Measurements from ENCODE around the gene SLC25A34. TPM values are rescaled to one million over a fixed set of nuclear protein-coding genes. Genes with fewer than 3 reads are reported as not detected.
"Not testable (repeated sequence)": the region's sequence is repeated elsewhere in the genome, so short reads cannot be mapped to it uniquely, and the experiment has no call there.

SLC25A34 gene
- 1 to 10 TPM; 1.3 to 1.7 (median 1.4) TPM for polyA plus RNA-seq (ENCODE audit: insufficient read length in 3 of 3)

GRCh38 chr1:15736038-15736891 lies at the start of gene SLC25A34:
SLC25A34 (plus strand) TSS chr1:15736258; CDS start chr1:15736486, 228 bp downstream.
- no peak for DNase-seq (ENCODE audit: low read depth in 3 of 3, low spot score in 2 of 3)

DNA sequence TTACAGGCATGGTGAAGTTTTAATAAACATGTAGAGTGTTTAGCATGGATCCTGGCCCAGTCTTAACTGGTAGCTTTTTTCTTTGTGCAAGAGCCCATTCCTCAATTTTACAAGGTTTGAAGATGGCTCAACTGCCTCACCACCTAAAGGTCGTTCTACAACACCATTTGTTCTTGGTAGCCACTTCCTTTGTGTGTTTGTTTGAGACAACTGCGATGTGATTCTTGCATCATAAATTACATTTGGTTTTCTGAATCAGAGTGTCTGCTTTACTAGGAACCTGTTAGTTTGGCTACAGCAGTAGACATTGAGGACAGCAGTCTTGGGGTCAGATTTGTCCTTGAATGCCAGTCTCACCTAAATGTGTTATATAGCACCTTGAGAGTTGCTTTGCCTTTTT lies 48.6 kb upstream of the SLC25A34 start:
- no peak for DNase-seq (ENCODE audit: low read depth in 3 of 3, low spot score in 2 of 3)

DNA sequence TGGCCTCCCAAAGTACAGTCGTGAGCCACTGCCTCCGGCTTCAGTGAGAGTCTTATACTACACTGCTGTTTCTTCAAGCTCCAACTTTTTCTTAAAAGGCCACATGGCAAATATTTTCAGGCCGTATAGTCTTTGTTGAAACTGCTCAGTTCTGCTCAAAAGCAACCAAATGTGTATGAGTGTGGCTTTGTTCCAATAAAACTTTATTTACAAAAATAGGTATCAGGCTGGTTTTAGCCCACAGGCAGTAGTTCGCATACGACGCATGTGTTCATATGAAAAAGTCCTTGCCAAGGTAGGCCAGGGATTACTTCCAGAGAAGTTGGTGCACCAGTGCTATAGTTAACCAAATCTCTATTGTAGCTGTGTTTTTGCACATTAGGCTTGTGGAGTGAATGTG lies 45.7 kb upstream of the SLC25A34 start:
- no peak for DNase-seq (ENCODE audit: low read depth in 3 of 3, low spot score in 2 of 3)

DNA sequence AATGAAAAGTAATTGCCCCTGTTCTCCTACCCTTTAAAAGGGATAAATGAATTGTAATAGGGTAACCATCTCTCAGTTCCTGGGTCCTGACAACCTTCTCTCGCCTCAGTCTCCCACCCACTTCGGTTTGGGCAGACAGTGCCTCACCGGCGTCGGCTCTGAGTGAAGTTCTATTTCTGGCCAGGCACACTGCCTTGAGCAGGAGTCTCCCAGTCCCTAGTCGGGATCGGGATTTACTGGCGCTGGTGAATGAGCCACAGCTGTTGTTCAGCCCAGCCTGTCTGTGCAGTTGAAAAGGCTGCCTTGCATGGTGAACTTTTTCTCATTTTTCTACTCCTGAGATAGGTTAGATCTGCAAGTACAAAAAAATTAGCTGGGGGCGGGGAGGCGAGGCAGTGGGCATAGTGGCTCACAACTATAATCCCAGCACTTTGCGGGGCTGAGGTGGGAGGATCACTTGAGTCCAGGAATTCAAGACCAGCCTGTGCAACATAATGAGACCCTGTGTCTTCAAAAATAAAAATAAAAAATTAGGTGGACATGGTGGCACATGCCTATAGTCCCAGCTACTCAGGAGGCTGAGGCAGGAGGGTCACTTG lies 44.5 kb upstream of the SLC25A34 start:
- no peak for DNase-seq (ENCODE audit: low read depth in 3 of 3, low spot score in 2 of 3)

- DNase-seq (ENCODE audit: low read depth in 3 of 3, low spot score in 2 of 3): no peak
Observed at GRCh38 chr1:15692121-15692682, 43.9 kb upstream of the SLC25A34 start.

DNA sequence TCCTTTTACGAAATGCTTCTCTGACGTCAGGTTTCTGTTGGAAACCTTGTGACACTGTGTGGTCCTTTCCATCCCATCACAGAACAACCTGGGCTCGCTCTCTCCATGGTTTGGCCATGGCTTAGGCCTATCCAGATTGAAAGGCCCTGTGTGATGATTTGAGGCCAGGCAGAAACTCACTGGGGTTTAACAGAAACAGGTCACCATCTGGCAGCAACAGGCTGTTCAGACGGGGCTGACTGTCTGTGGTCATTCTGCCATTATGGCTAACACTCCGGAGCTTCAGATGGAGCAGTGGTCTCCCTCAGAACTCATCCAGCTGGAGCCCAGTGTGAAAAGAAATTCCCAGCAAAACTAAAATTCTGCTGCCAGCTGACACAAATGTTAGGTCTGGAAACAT lies 42.7 kb upstream of the SLC25A34 start:
- DNase-seq (ENCODE audit: low read depth in 3 of 3, low spot score in 2 of 3): no peak

- DNase-seq (ENCODE audit: low read depth in 3 of 3, low spot score in 2 of 3): no peak
Observed at GRCh38 chr1:15696956-15697521, 39.0 kb upstream of the SLC25A34 start.

- no peak for DNase-seq (ENCODE audit: low read depth in 3 of 3, low spot score in 2 of 3)
Observed at GRCh38 chr1:15698201-15698600, 37.9 kb upstream of the SLC25A34 start.

- not testable (repeated sequence) for DNase-seq (ENCODE audit: low read depth in 3 of 3, low spot score in 2 of 3)
Observed at GRCh38 chr1:15699321-15699720, 36.7 kb upstream of the SLC25A34 start.

DNA sequence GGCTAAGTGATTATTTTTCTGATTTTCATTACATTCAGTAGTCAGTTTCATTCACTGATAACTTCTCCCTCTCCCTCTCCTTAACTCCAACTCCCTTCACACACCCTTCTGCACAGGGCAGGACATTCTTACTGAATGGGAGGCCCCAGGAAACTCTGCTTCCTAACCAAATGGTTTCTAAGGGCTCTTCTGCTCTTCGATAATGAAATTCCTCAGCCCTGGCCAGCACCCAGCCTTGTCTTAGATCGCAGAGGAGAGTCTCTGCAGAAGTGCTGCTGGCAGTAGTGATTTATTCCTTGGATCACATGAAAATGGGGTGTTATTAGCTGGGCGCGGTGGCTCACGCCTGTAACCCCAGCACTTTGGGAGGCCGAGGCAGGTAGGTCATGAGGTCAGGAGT lies 35.5 kb upstream of the SLC25A34 start:
- DNase-seq (ENCODE audit: low read depth in 3 of 3, low spot score in 2 of 3): no peak

- no peak for DNase-seq (ENCODE audit: low read depth in 3 of 3, low spot score in 2 of 3)
Observed at GRCh38 chr1:15701784-15702183, 34.3 kb upstream of the SLC25A34 start.

DNA sequence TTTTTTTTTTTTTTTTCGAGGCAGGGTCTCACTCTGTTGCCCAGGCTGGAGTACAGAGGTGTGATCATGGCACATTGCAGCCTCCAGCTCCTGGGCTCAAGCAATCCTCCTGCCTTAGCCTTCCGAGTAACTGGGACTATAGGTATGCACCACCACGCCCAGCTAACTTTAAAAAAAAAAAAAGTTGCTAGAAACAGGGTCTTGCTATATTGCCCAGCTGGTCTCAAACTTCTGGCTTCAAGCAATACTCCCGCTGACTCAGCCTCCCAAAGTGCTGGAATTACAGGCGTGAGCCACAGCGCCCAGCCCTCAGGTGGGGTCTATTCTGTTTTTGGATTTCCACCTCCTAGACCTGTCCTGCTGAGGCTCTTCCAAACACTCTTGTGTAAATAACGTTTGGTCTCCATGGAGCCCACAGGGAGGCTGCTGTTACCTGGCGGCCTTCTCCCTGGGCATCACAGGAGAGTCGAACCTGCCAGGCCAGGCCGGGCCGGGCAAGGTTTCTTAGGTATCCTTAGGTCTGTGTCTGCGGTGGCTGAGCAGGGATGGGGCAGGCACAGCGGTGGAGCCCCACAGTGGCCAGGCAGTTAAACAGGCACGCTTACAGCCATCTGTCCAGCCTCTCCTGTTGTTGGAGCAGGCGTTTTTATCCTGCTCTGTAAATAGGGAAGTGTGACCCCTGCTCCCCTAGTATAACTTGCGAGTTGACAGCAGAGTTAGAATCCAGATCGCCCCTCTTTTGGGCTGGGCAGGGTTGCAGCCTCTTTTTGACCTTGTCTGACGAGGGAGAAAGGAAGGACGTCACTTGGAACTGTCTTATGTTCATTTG lies 33.1 kb upstream of the SLC25A34 start:
- no peak for DNase-seq (ENCODE audit: low read depth in 3 of 3, low spot score in 2 of 3)

GRCh38 chr1:15703562-15703961 lies 32.5 kb upstream of the SLC25A34 start:
- no peak for DNase-seq (ENCODE audit: low read depth in 3 of 3, low spot score in 2 of 3)

GRCh38 chr1:15704526-15705183 lies 31.4 kb upstream of the SLC25A34 start:
- DNase-seq (ENCODE audit: low read depth in 3 of 3, low spot score in 2 of 3): no peak

DNA sequence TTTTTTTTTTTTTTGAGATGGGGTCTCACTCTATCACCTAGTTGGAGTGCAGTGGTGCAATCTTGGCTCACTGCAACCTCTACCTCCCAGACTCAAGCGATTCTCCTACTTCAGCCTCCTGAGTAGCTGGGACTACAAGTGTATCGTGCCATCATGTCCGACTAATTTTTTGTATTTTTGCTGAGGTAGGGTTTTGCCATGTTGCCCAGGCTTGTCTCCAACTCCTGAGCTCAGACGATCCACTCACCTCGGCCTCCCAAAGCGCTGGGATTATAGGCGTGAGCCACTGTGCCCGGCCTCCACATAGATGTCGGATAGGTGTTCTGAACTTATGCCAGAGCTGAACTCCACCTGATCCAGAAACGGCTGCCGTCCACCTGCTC lies 30.9 kb upstream of the SLC25A34 start:
- DNase-seq (ENCODE audit: low read depth in 3 of 3, low spot score in 2 of 3): no peak

- DNase-seq (ENCODE audit: low read depth in 3 of 3, low spot score in 2 of 3): no peak
Observed at GRCh38 chr1:15706751-15707150, 29.3 kb upstream of the SLC25A34 start.

DNA sequence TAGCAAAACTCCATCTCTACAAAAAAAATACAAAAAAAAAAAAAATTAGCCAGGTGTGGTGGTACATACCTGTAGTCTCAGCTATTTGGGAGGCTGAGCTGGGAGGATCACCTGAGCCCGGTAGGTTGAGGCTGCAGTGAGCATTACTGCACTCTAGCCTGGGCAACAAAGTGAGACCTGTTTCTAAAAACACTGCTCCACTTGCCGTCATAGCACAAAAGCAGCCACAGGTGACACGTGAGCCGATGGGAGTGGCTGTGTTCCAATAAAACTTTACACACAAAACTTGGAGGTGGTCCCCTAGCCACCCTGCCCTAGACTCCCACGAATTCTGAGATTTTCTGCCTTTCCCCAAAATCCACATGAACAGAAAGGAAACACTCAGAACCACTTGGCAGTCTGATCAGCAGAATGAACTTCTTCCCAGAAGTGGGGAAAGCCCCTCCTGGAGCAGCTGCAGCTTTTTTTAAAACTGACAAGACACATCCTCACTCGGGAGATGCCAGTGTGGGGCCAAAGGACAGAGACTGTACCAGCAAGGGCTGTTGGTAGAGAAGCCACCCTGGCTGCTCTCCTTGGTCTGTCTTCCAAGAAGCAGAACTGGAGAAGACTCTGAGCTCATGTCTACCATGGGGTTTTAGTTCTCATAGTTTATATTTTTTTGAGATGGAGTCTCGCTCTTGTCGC lies 28.7 kb upstream of the SLC25A34 start:
- no peak for DNase-seq (ENCODE audit: low read depth in 3 of 3, low spot score in 2 of 3)

- DNase-seq (ENCODE audit: low read depth in 3 of 3, low spot score in 2 of 3): no peak
Observed at GRCh38 chr1:15708486-15709137, 27.4 kb upstream of the SLC25A34 start.

- DNase-seq (ENCODE audit: low read depth in 3 of 3, low spot score in 2 of 3): no peak
Observed at GRCh38 chr1:15709226-15709625, 26.8 kb upstream of the SLC25A34 start.

Measured in right renal cortex interstitium (tissue), 3 donors.